GM23338 (cell line): Measurements from ENCODE around the gene XPA. TPM values are rescaled to one million over a fixed set of nuclear protein-coding genes. Genes with fewer than 3 reads are reported as not detected.

Source experiments
- ATAC-seq: fragments of 200-7000 bp; cut with Tn5 transposase; 3 replicates; pipeline ENCODE4 v1.9.1; 2020
- DNase-seq: peaks from one replicate; pipeline ENCODE4 v3.0.0-alpha.2; 2015; ENCODE audit warnings: low spot score
- H2AFZ ChIP-seq: fragments of 200-600 bp; sonication (generic); 2 replicates; pipeline ENCODE4 v1.8.0; 2016; ENCODE audit warnings: antibody characterized with exemption, mild to moderate bottlenecking, moderate library complexity
- H3F3A ChIP-seq: fragments of 200-600 bp; sonication (generic); replicated peaks from 2 replicates; pipeline ENCODE4 v1.8.0; 2017; ENCODE audit warnings: antibody characterized with exemption, mixed run types, low read depth
- H3K27ac ChIP-seq: fragments of 200-600 bp; sonication (generic); 2 replicates; pipeline ENCODE4 v1.6.1; 2016; ENCODE audit warnings: low read depth
- H3K27me3 ChIP-seq: fragments of 200-600 bp; sonication (generic); 2 replicates; pipeline ENCODE4 v1.8.0; 2016; ENCODE audit warnings: mild to moderate bottlenecking, mixed run types, moderate library complexity; ENCODE audit not compliant: insufficient read depth
- H3K36me3 ChIP-seq: fragments of 200-600 bp; sonication (generic); 2 replicates; pipeline ENCODE4 v1.8.0; 2016; ENCODE audit warnings: mild to moderate bottlenecking; ENCODE audit not compliant: insufficient read depth
- H3K4me1 ChIP-seq: fragments of 200-600 bp; sonication (generic); 2 replicates; pipeline ENCODE4 v1.8.0; 2016; ENCODE audit warnings: mild to moderate bottlenecking, moderate library complexity; ENCODE audit not compliant: insufficient read depth
- H3K4me2 ChIP-seq: fragments of 200-600 bp; sonication (generic); 2 replicates; pipeline ENCODE4 v1.7.1; 2017; ENCODE audit warnings: mixed run types
- H3K4me3 ChIP-seq: fragments of 200-600 bp; sonication (generic); 2 replicates; pipeline ENCODE4 v1.6.1; 2016; ENCODE audit warnings: mixed run types
- H3K79me2 ChIP-seq: fragments of 200-600 bp; sonication (generic); replicated peaks from 2 replicates; pipeline ENCODE4 v1.8.0; 2017; ENCODE audit warnings: mild to moderate bottlenecking; ENCODE audit not compliant: insufficient read depth
- H3K9me2 ChIP-seq: fragments of 200-600 bp; sonication (generic); 2 replicates; pipeline ENCODE4 v1.8.0; 2017; ENCODE audit not compliant: insufficient read depth
- H4K20me1 ChIP-seq: fragments of 200-600 bp; sonication (generic); replicated peaks from 2 replicates; pipeline ENCODE4 v1.8.0; 2017; ENCODE audit warnings: mild to moderate bottlenecking; ENCODE audit not compliant: insufficient read depth
- H3K27ac Mint-ChIP-seq: 2 replicates; pipeline ENCODE4 v1.8.0; 2020; ENCODE audit warnings: inconsistent platforms, mild to moderate bottlenecking, moderate library complexity, mixed read lengths
- H3K27me3 Mint-ChIP-seq: 3 replicates; pipeline ENCODE4 v1.8.0; 2022; ENCODE audit warnings: low read depth, mild to moderate bottlenecking, moderate library complexity, mixed read lengths, inconsistent platforms; ENCODE audit not compliant: insufficient read depth, poor library complexity
- H3K36me3 Mint-ChIP-seq: 3 replicates; pipeline ENCODE4 v1.8.0; 2021; ENCODE audit warnings: low read depth, mild to moderate bottlenecking, inconsistent platforms, moderate library complexity, mixed read lengths
- H3K4me1 Mint-ChIP-seq: 3 replicates; pipeline ENCODE4 v1.8.0; 2020; ENCODE audit warnings: mild to moderate bottlenecking, inconsistent platforms, mixed read lengths
- H3K4me3 Mint-ChIP-seq: 3 replicates; pipeline ENCODE4 v1.8.0; 2021; ENCODE audit warnings: moderate library complexity, mild to moderate bottlenecking, inconsistent platforms, mixed read lengths
- H3K9me3 Mint-ChIP-seq: 3 replicates; pipeline ENCODE4 v1.8.0; 2020; ENCODE audit warnings: moderate library complexity, mild to moderate bottlenecking, inconsistent platforms, mixed read lengths
- CREB1 ChIP-seq: fragments of 250-450 bp; sonication (Bioruptor Pico); IDR thresholded peaks from 2 replicates; pipeline ENCODE4 v1.5.0; 2020; ENCODE audit warnings: low read depth, mild to moderate bottlenecking, moderate library complexity
- CTCF ChIP-seq, 2 experiments: fragments of 200-600 bp in 1 of 2; sonication (generic) in 1 of 2; conservative IDR thresholded peaks; 2 replicates each; pipeline versions ENCODE4 v1.5.1 to v1.6.1; 2016 to 2017; ENCODE audit warnings: antibody characterized with exemption in 2 of 2, low read depth in 2 of 2, mild to moderate bottlenecking in 2 of 2, moderate library complexity in 1 of 2
- ETS1 ChIP-seq: IDR thresholded peaks from 2 replicates; pipeline ENCODE4 v1.6.1; 2016; ENCODE audit warnings: antibody characterized with exemption
- EZH2 ChIP-seq: fragments of 200-600 bp; sonication (generic); IDR thresholded peaks from one replicate; pipeline ENCODE4 v1.8.0; 2017; ENCODE audit warnings: antibody characterized with exemption, mild to moderate bottlenecking, low read depth; ENCODE audit not compliant: unreplicated experiment
- EZH2phosphoT487 ChIP-seq: fragments of 200-600 bp; sonication (generic); IDR thresholded peaks from one replicate; pipeline ENCODE4 v1.8.1; 2018; ENCODE audit warnings: antibody characterized with exemption; ENCODE audit not compliant: unreplicated experiment
- JUNB ChIP-seq: IDR thresholded peaks from one replicate; pipeline ENCODE4 v1.6.1; 2016; ENCODE audit warnings: antibody characterized with exemption; ENCODE audit not compliant: unreplicated experiment
- NANOG ChIP-seq: IDR thresholded peaks from 2 replicates; pipeline ENCODE4 v1.6.1; 2016; ENCODE audit warnings: antibody characterized with exemption, borderline replicate concordance
- POLR2AphosphoS5 ChIP-seq: IDR thresholded peaks from 2 replicates; pipeline ENCODE4 v1.6.1; 2016; ENCODE audit warnings: antibody characterized with exemption, low read depth
- REST ChIP-seq: IDR thresholded peaks from one replicate; pipeline ENCODE4 v1.6.1; 2018; ENCODE audit warnings: antibody characterized with exemption; ENCODE audit not compliant: unreplicated experiment
- STAT1 ChIP-seq: IDR thresholded peaks from one replicate; pipeline ENCODE4 v1.6.1; 2016; ENCODE audit warnings: antibody characterized with exemption; ENCODE audit not compliant: unreplicated experiment
- ZNF114 ChIP-seq: fragments of 250-450 bp; sonication (Bioruptor Pico); IDR thresholded peaks from 2 replicates; pipeline ENCODE4 v1.5.0; 2020; ENCODE audit warnings: mild to moderate bottlenecking, moderate library complexity
- ZNF331 ChIP-seq: fragments of 250-450 bp; sonication (Bioruptor Pico); IDR thresholded peaks from 2 replicates; pipeline ENCODE4 v1.5.0; 2020; ENCODE audit warnings: low read depth, mild to moderate bottlenecking, moderate library complexity
- ZNF462 ChIP-seq: fragments of 250-450 bp; sonication (Bioruptor Pico); IDR thresholded peaks from 2 replicates; pipeline ENCODE4 v1.5.0; 2020; ENCODE audit warnings: mild to moderate bottlenecking, moderate library complexity
- polyA plus RNA-seq: library from polyadenylated mRNA; unstranded; fragments of >200 nt; fragmentation: Nextera tagmentation; extraction: Ambion mirVana; gene quantifications from 2 replicates; pipeline ENCODE4 v1.2.1, GENCODE V29; 2016
- total RNA-seq: library from RNA; depleted of rRNA; stranded (reverse); fragments of >200 nt; shearing (Covaris generic); gene quantifications from 2 replicates; pipeline ENCODE4 v1.2.3, GENCODE V29; 2014

The XPA gene
- total and polyA plus RNA-seq, 2 experiments from 2014 or later, result 1.9 to 9.1 TPM

- H3K27me3 Mint-ChIP-seq, result peaks cover 7% of the 10 kb centered on the region
- H3K36me3 ChIP-seq, result 0 out of 2 replicates have a peak, but pooled peaks cover 6% of the 10 kb centered on the region
- no peaks in the 10 kb centered on the region for H3K9me3 Mint-ChIP-seq
- DNase-seq, result no peak
- no peak overlapping the region for H3K4me3 ChIP-seq
- no peaks in the 10 kb centered on the region for H3K9me2 ChIP-seq
- peaks cover 23% of the 10 kb centered on the region for H4K20me1 ChIP-seq
- H3K79me2 ChIP-seq, result peaks cover 72% of the 10 kb centered on the region
- peaks cover 4% of the 10 kb centered on the region; the same call in 2 of the 3 replicates for H3K36me3 Mint-ChIP-seq
- H3K4me1 ChIP-seq, result peaks cover 19% of the 10 kb centered on the region
- TF ChIP-seq POLR2AphosphoS5 (no peak), ETS1 (no peak), ZNF462 (CRISPR knock-in tag) (no peak), CTCF (conservative IDR thresholded peaks at IDR 0.05; ENCODE audit: low read depth in 2 of 2) (no peak), NANOG (no peak), ZNF114 (CRISPR knock-in tag) (no peak), CREB1 (CRISPR knock-in tag) (no peak), JUNB (no peak), STAT1 (no peak), REST (no peak), EZH2 (no peak), EZH2phosphoT487 (no peak), ZNF331 (CRISPR knock-in tag) (no peak)
- no peak overlapping the region for H3K4me3 Mint-ChIP-seq
- no peak overlapping the region for H2AFZ ChIP-seq
- H3K27ac ChIP-seq, result no peak overlapping the region
- no peak for ATAC-seq
- H3K27ac Mint-ChIP-seq, result no peak overlapping the region
- peaks cover 31% of the 10 kb centered on the region for H3K4me1 Mint-ChIP-seq
- H3K4me2 ChIP-seq, result no peak overlapping the region
- H3K27me3 ChIP-seq, result no peaks in the 10 kb centered on the region
- H3F3A ChIP-seq, result peaks cover 3% of the 10 kb centered on the region; the same call in 1 of the 2 replicates
Observed at GRCh38 chr9:97630591-97630990, 66.5 kb downstream of the XPA start.
